NT2/D1 (cell line): Measurements from ENCODE around the gene SETD7.

ENCODE experiments used
- SUZ12 ChIP-seq: IDR thresholded peaks from 2 replicates; pipeline ENCODE4 v1.6.1; 2011; ENCODE audit not compliant: insufficient read length, insufficient read depth; ENCODE audit errors: extremely low read depth
- YY1 ChIP-seq: IDR thresholded peaks from 2 replicates; pipeline ENCODE4 v1.6.1; 2011; ENCODE audit not compliant: insufficient read length, insufficient read depth
- ZNF274 ChIP-seq: IDR thresholded peaks from 2 replicates; pipeline ENCODE4 v1.6.1; 2011; ENCODE audit warnings: mild to moderate bottlenecking, low read depth, low read length

- TF ChIP-seq ZNF274 (no peak), YY1 (no peak), SUZ12 (no peak)
These were observed 33.6 kb downstream of the SETD7 start for GRCh38 chr4:139522457-139522856.
